SJSA1 (cell line): ENCODE data around the gene CCSER1. TPM values are rescaled to one million over a fixed set of nuclear protein-coding genes. Genes with fewer than 3 reads are reported as not detected.

Experiments
- DNase-seq, 2 experiments: peaks; one replicate each; pipeline ENCODE4 v3.0.0-alpha.2; 2015 to 2020; ENCODE audit warnings: low spot score in 2 of 2, low read depth in 1 of 2
- H3K27ac ChIP-seq: fragments of 250-450 bp; sonication (Bioruptor Pico); 2 replicates; pipeline ENCODE4 v1.5.1; 2020; ENCODE audit warnings: mild to moderate bottlenecking, moderate library complexity
- H3K27me3 ChIP-seq: fragments of 250-450 bp; sonication (Bioruptor Pico); replicated peaks from 2 replicates; pipeline ENCODE4 v1.5.1; 2020; ENCODE audit warnings: mild to moderate bottlenecking, moderate library complexity
- H3K36me3 ChIP-seq: fragments of 250-450 bp; sonication (Bioruptor Pico); 2 replicates; pipeline ENCODE4 v1.5.1; 2020; ENCODE audit warnings: mild to moderate bottlenecking
- H3K4me1 ChIP-seq: fragments of 250-450 bp; sonication (Bioruptor Pico); replicated peaks from 2 replicates; pipeline ENCODE4 v1.6.1; 2021; ENCODE audit warnings: mild to moderate bottlenecking
- H3K4me3 ChIP-seq: fragments of 250-450 bp; sonication (Bioruptor Pico); 2 replicates; pipeline ENCODE4 v1.5.1; 2020; ENCODE audit warnings: mild to moderate bottlenecking
- H3K9me3 ChIP-seq: fragments of 250-450 bp; sonication (Bioruptor Pico); replicated peaks from 2 replicates; pipeline ENCODE4 v1.5.1; 2020; ENCODE audit warnings: mild to moderate bottlenecking
- total RNA-seq: library from RNA; depleted of rRNA; stranded (reverse); fragments of >200 nt; shearing (Covaris generic); gene quantifications from 2 replicates; pipeline ENCODE4 v1.2.3, GENCODE V29; 2014

Gene CCSER1
- total RNA-seq, 1 experiment from 2014 or later, result not detected

GRCh38 chr4:90958256-90958895, 831.2 kb downstream of the CCSER1 start:
- Histone ChIP-seq H3K4me1 (no peaks in the 10 kb centered on the region), H3K4me3 (no peak overlapping the region), H3K36me3 (no peaks in the 10 kb centered on the region), H3K27ac (no peak overlapping the region), H3K27me3 (0 out of 2 replicates have a peak, but pooled peaks cover 4% of the 10 kb centered on the region), H3K9me3 (no peaks in the 10 kb centered on the region)
- DNase-seq, result no peak

GRCh38 chr4:90960433-90960832, 833.2 kb downstream of the CCSER1 start:
- Histone ChIP-seq H3K36me3 (no peaks in the 10 kb centered on the region), H3K27me3 (no peaks in the 10 kb centered on the region), H3K4me3 (no peak overlapping the region), H3K27ac (no peak overlapping the region), H3K4me1 (no peaks in the 10 kb centered on the region), H3K9me3 (no peaks in the 10 kb centered on the region)
- DNase-seq, result no peak

DNA sequence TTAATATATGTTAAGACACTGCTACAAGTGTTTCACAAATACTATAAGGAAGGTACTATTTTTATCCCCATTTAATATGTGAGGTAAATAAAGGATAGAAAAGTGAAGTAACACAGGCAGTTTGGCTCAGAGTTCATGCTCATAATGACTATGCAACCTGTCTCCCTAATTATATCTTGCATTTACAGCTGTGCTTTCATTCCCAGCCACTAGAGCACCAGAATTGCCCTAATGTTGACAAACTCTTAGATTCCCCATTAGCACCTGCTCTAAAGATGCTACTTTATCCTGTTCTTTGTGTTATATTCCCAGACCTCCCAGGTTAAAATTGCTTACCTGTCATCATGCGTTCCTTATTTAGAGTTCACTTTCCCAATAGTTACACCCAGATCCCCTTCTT, 833.6 kb downstream of the CCSER1 start:
- Histone ChIP-seq H3K27ac (no peak overlapping the region), H3K4me3 (no peak overlapping the region), H3K36me3 (no peaks in the 10 kb centered on the region), H3K4me1 (no peaks in the 10 kb centered on the region), H3K9me3 (no peaks in the 10 kb centered on the region), H3K27me3 (no peaks in the 10 kb centered on the region)
- no peak for DNase-seq

- H3K27ac ChIP-seq, result no peak overlapping the region
- no peaks in the 10 kb centered on the region for H3K36me3 ChIP-seq
- no peaks in the 10 kb centered on the region for H3K4me1 ChIP-seq
- no peaks in the 10 kb centered on the region for H3K27me3 ChIP-seq
- no peaks in the 10 kb centered on the region for H3K9me3 ChIP-seq
- DNase-seq, result no peak
- no peak overlapping the region for H3K4me3 ChIP-seq
These were observed 842.8 kb downstream of the CCSER1 start for GRCh38 chr4:90970021-90970420.

DNA sequence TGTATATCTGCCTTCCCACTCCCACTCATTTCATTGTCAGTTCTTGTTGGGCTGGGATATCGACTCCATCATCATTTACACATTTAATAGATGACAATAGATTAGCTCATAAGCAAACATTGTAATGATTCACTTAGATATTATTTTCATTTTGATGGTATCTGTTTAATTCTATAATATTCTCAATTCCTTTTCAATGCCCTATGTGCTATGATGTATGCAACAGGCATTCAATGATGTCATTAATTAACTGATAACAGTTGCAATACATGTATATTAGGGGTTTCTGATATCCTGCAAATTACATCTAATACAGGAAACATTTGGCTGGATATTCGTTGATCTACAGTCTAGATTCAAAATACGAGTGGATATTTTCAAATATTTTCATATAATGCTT, 850.5 kb downstream of the CCSER1 start:
- Histone ChIP-seq H3K9me3 (no peaks in the 10 kb centered on the region), H3K36me3 (no peaks in the 10 kb centered on the region), H3K4me1 (no peaks in the 10 kb centered on the region), H3K27ac (no peak overlapping the region), H3K27me3 (no peaks in the 10 kb centered on the region), H3K4me3 (no peak overlapping the region)
- no peak for DNase-seq

GRCh38 chr4:90979556-90979955, 852.4 kb downstream of the CCSER1 start:
- H3K9me3 ChIP-seq, result no peaks in the 10 kb centered on the region
- H3K4me3 ChIP-seq, result no peak overlapping the region
- no peak overlapping the region for H3K27ac ChIP-seq
- H3K27me3 ChIP-seq, result no peaks in the 10 kb centered on the region
- no peaks in the 10 kb centered on the region for H3K4me1 ChIP-seq
- H3K36me3 ChIP-seq, result no peaks in the 10 kb centered on the region
- DNase-seq, result no peak

DNA sequence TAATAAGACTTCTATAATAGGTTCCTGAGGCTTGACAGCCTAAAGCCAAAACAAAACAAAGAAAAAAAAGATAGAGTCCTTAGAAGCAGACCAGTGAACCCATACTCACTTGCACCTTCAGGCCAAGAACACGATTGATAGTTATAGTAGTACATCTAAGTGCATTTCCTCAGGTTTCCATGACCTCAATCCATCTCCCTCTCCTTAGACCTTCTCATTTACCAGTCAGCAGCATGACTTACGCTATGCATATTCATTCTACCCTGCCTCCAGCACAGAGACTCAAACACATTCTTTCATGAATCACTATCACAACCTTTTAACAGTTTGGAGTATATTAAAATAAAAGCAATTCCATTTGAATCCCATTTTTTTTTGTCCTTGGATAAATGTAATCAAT, 855.6 kb downstream of the CCSER1 start:
- no peak overlapping the region for H3K27ac ChIP-seq
- DNase-seq, result no peak
- no peaks in the 10 kb centered on the region for H3K9me3 ChIP-seq
- H3K4me3 ChIP-seq, result no peak overlapping the region
- no peaks in the 10 kb centered on the region for H3K36me3 ChIP-seq
- H3K27me3 ChIP-seq, result no peaks in the 10 kb centered on the region
- no peaks in the 10 kb centered on the region for H3K4me1 ChIP-seq

GRCh38 chr4:90990284-90990683, 863.1 kb downstream of the CCSER1 start:
- H3K4me3 ChIP-seq, result no peak overlapping the region
- no peaks in the 10 kb centered on the region for H3K27me3 ChIP-seq
- H3K4me1 ChIP-seq, result no peaks in the 10 kb centered on the region
- H3K36me3 ChIP-seq, result no peaks in the 10 kb centered on the region
- H3K27ac ChIP-seq, result no peak overlapping the region
- no peak for DNase-seq
- no peaks in the 10 kb centered on the region for H3K9me3 ChIP-seq

- H3K9me3 ChIP-seq, result no peaks in the 10 kb centered on the region
- no peak overlapping the region for H3K27ac ChIP-seq
- H3K4me1 ChIP-seq, result no peaks in the 10 kb centered on the region
- H3K27me3 ChIP-seq, result no peaks in the 10 kb centered on the region
- no peak overlapping the region for H3K4me3 ChIP-seq
- H3K36me3 ChIP-seq, result no peaks in the 10 kb centered on the region
- DNase-seq, result no peak
These were observed 865.0 kb downstream of the CCSER1 start for GRCh38 chr4:90992213-90992612.

DNA sequence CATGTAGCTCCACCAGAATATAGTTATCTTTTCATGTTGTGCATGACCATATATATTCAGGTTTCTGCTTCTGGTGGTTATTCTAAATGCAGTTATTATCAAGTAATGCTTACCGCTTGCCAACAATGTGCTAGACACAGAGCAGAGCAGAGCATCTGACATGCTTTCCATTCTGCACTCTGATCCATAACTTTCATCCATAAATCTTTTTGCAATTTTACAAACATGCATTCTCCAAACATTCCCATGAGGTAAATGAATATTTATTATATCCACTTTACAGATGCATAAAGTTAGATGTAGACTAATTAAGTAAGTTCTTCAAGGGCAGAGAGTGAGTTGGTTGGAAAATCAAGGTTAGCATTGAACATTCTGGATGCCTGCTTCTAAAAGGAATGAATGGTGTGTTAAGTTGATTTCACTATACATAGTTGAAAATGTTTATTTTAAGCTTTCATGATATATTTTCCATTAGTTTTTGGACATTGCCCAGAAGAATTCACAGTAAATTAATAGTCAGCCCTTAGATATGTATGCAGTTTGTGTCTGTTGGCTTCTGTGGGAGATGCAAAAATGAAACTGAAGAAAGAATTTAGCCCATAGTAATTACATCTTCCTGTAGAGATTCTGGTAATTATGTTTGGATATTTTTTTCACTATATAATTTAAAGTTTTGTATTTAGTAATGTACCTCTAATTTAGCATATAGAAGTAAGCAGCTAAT, 867.8 kb downstream of the CCSER1 start:
- Histone ChIP-seq H3K27me3 (no peaks in the 10 kb centered on the region), H3K27ac (no peak overlapping the region)
- DNase-seq, result no peak

DNA sequence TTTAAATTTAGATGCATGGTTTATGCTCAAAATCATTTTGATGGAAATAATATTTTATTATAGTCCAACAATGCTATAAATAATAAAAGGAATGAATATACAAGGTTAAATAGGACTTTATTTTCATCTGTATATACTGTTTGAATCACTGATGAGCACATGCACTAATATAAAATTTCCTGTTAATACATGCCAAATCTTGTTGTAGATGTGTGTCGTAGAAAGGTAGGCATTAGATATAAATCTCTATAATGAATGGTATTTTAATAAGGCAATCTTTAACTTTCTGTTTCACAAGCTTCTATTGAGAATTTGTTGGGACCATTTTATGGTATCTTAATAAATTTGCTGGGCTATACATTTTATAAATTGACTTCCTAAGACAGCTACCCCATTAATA, 868.8 kb downstream of the CCSER1 start:
- no peaks in the 10 kb centered on the region for H3K27me3 ChIP-seq
- H3K27ac ChIP-seq, result no peak overlapping the region
- H3K4me3 ChIP-seq, result no peak overlapping the region
- no peak for DNase-seq
- no peaks in the 10 kb centered on the region for H3K4me1 ChIP-seq
- H3K36me3 ChIP-seq, result no peaks in the 10 kb centered on the region
- no peaks in the 10 kb centered on the region for H3K9me3 ChIP-seq

More for the DNA sequence above, 867.8 kb downstream of the CCSER1 start:
- H3K36me3 ChIP-seq, result no peaks in the 10 kb centered on the region
- no peaks in the 10 kb centered on the region for H3K9me3 ChIP-seq
- no peak overlapping the region for H3K4me3 ChIP-seq
- H3K4me1 ChIP-seq, result no peaks in the 10 kb centered on the region

DNA sequence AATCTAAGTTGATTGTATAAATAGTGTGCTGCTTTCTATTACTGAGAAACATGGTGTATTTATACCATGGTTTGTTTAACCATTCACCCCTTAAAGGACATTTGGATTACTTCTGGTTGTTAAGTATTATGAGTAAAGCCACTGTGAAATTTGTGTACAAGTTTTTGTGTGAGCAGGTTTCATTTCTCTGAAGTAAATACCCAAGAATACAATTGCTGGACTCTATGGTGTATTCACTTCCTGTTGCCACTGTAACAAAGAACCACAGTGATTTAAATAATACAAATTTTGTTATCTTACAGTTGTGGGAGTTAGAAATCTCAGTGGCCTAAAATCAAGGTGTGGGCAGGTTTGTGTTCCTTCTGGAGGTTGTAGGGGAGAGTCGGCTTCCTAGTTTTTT, 869.6 kb downstream of the CCSER1 start:
- H3K36me3 ChIP-seq, result no peaks in the 10 kb centered on the region

GRCh38 chr4:91015861-91016260, 888.7 kb downstream of the CCSER1 start:
- Histone ChIP-seq H3K4me1 (no peaks in the 10 kb centered on the region), H3K36me3 (no peaks in the 10 kb centered on the region), H3K27ac (no peak overlapping the region), H3K4me3 (no peak overlapping the region), H3K9me3 (no peaks in the 10 kb centered on the region), H3K27me3 (no peaks in the 10 kb centered on the region)
- no peak for DNase-seq

More for the DNA sequence above, 869.6 kb downstream of the CCSER1 start:
- no peaks in the 10 kb centered on the region for H3K4me1 ChIP-seq
- H3K9me3 ChIP-seq, result no peaks in the 10 kb centered on the region
- no peak for DNase-seq
- H3K27me3 ChIP-seq, result no peaks in the 10 kb centered on the region
- no peak overlapping the region for H3K27ac ChIP-seq
- no peak overlapping the region for H3K4me3 ChIP-seq

GRCh38 chr4:91019513-91019912, 892.3 kb downstream of the CCSER1 start:
- no peak overlapping the region for H3K27ac ChIP-seq

More at GRCh38 chr4:91019513-91019912, 892.3 kb downstream of the CCSER1 start:
- no peak for DNase-seq
- Histone ChIP-seq H3K27me3 (no peaks in the 10 kb centered on the region), H3K36me3 (no peaks in the 10 kb centered on the region), H3K4me1 (no peaks in the 10 kb centered on the region), H3K9me3 (no peaks in the 10 kb centered on the region), H3K4me3 (no peak overlapping the region)
